GM12873 (cell line): ENCODE results near the gene C16orf74.

Source experiments
- CTCF ChIP-seq: IDR thresholded peaks from 2 replicates; pipeline ENCODE4 v1.5.1; 2012; ENCODE audit warnings: low read depth, mild to moderate bottlenecking, moderate library complexity, low read length, control low read depth; ENCODE audit not compliant: insufficient read depth; ENCODE audit errors: missing control alignments

The C16orf74 gene

GRCh38 chr16:85707528-85708095 is 43.3 kb downstream of the C16orf74 start:
- no peak for TF ChIP-seq CTCF

- TF ChIP-seq CTCF, result no peak
Measured at GRCh38 chr16:85706449-85707034, 44.4 kb downstream of the C16orf74 start.

GRCh38 chr16:85704900-85705846 is 45.7 kb downstream of the C16orf74 start:
- no peak for TF ChIP-seq CTCF

- TF ChIP-seq CTCF, result no peak
Measured at GRCh38 chr16:85704011-85704410, 46.9 kb downstream of the C16orf74 start.

DNA sequence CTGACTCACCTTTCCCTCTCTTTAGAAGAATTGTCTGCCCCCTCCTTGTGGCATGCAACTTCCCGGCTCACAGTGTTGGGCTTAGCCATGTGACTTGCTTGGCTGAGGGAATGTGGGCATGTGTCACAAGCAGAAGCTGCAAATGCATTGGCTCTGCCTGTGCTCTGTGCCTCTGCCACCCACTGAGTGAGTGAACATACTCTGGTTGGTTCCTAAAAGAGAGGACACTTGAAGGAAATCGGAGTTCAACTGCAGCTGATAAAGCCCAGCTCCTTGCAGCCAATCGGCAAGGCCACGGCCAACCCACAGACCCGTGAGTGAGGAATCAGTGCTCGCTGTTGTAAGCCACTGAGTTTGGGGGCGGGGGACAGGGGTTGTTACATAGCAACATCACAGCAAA is 51.3 kb downstream of the C16orf74 start:
- TF ChIP-seq CTCF, result no peak

DNA sequence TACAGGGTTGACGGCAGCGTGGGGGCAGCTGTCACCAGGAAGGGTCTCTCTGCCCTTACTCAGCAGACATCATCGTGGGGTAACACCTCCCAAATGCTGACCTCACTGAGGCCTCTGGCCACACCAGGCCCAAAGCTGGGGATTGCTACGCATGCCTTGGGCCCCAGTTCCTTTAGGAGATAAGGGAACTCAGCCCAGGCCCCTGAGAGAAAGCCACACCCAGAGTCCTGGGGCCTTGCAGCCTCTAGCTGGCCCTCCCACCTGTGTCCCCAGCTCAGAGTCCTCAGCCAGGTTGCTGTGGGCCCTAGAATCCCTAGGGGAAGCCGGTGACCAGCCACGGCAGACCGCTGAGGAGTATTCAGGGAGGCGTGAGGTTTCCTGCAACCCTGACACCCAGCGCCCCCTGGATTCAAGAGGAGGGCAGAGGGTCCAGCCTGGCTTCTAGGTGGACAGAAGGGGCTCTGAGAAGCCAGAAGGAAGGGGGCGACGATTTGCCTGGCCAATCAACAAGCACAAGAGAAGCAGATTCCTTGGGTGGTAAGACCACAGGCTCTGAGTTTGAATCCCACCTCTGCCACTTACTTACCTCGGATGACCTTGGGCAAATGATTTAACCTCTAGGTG is 51.8 kb downstream of the C16orf74 start:
- TF ChIP-seq CTCF, result no peak

- TF ChIP-seq CTCF, result no peak
Measured at GRCh38 chr16:85698459-85698891, 52.4 kb downstream of the C16orf74 start.
